Panc1 (cell line): ENCODE measurements around the gene NSUN2. TPM values are rescaled to one million over a fixed set of nuclear protein-coding genes. Genes with fewer than 3 reads are reported as not detected.

Experiments used
- ATAC-seq: fragments of 200-7000 bp; cut with Tn5 transposase; 2 replicates; pipeline ENCODE4 v1.9.1; 2020; ENCODE audit warnings: mild to moderate bottlenecking, moderate library complexity
- BruUV-seq: library from RNA; stranded (reverse); fragments of 400-500 nt; replicated peaks from 2 replicates; lab custom pipeline; 2021; lab: Mats Ljungman, UMichigan
- CTCF ChIA-PET: fragments of 300-600 bp; sonication (Branson Sonifier 250); formaldehyde crosslinking; loops from one replicate; lab custom pipeline; 2022; ENCODE audit warnings: antibody characterized with exemption; lab: Charles Lee
- POLR2A ChIA-PET: fragments of 300-600 bp; sonication (Branson Sonifier 250); formaldehyde crosslinking; loops from one replicate; lab custom pipeline; 2022; ENCODE audit warnings: antibody characterized with exemption; lab: Charles Lee
- DNase-seq: peaks from one replicate; pipeline ENCODE4 v3.0.0-alpha.2; 2010; ENCODE audit warnings: low read depth, low spot score
- H3K27ac ChIP-seq: 2 replicates; pipeline ENCODE4 v1.5.1; 2011; ENCODE audit warnings: mild to moderate bottlenecking, low read length, inconsistent platforms
- H3K27me3 ChIP-seq: fragments of 200-500 bp; sonication (Bioruptor generic); 2 replicates; pipeline ENCODE4 v1.6.0; 2014; ENCODE audit warnings: low read length, inconsistent platforms; ENCODE audit not compliant: control insufficient read depth, insufficient read depth
- H3K36me3 ChIP-seq: fragments of 200-500 bp; sonication (Bioruptor generic); 2 replicates; pipeline ENCODE4 v1.5.1; 2014; ENCODE audit warnings: inconsistent platforms, mild to moderate bottlenecking, low read length, moderate library complexity; ENCODE audit not compliant: control insufficient read depth, insufficient read depth
- H3K4me1 ChIP-seq: 2 replicates; pipeline ENCODE4 v1.5.1; 2011; ENCODE audit warnings: inconsistent platforms, mild to moderate bottlenecking, low read length, moderate library complexity; ENCODE audit not compliant: control insufficient read depth, insufficient read depth
- H3K4me3 ChIP-seq, 2 experiments: 2 replicates each; pipeline ENCODE4 v1.5.1; 2011 to 2012; ENCODE audit warnings: low read depth in 2 of 2, low read length in 2 of 2, mild to moderate bottlenecking in 2 of 2, inconsistent platforms in 1 of 2, moderate library complexity in 1 of 2
- H3K9me3 ChIP-seq: fragments of 200-500 bp; sonication (Bioruptor generic); 2 replicates; pipeline ENCODE4 v1.5.1; 2014; ENCODE audit warnings: low read depth, mild to moderate bottlenecking, inconsistent platforms, low read length, moderate library complexity; ENCODE audit not compliant: control insufficient read depth, insufficient read depth
- CTCF ChIP-seq: fragments of 450-650 bp; IDR thresholded peaks from 2 replicates; pipeline ENCODE4 v1.5.1; 2017; ENCODE audit warnings: mild to moderate bottlenecking
- POLR2AphosphoS5 ChIP-seq: IDR thresholded peaks from 2 replicates; pipeline ENCODE4 v1.6.1; 2012; ENCODE audit warnings: mild to moderate bottlenecking, low read depth, low read length, moderate library complexity
- REST ChIP-seq, 2 experiments: IDR thresholded peaks; 2 replicates each; pipeline ENCODE4 v1.6.1; 2011 to 2012; ENCODE audit warnings: low read depth in 2 of 2, control low read depth in 1 of 2, low read length in 1 of 2, mild to moderate bottlenecking in 1 of 2, moderate library complexity in 1 of 2; ENCODE audit not compliant: insufficient read depth in 1 of 2
- SIN3A ChIP-seq: IDR thresholded peaks from 2 replicates; pipeline ENCODE4 v1.6.1; 2012; ENCODE audit warnings: low read depth, mild to moderate bottlenecking, low read length, moderate library complexity, borderline replicate concordance; ENCODE audit not compliant: insufficient read depth
- TCF7L2 ChIP-seq: IDR thresholded peaks from 2 replicates; pipeline ENCODE4 v1.6.1; 2011; ENCODE audit warnings: mild to moderate bottlenecking, low read depth, low read length, inconsistent platforms
- in situ Hi-C: cut with HindIII; loops from 2 replicates; pipeline ENCODE4 v1.10.0; 2016; ENCODE audit warnings: low sequenced_read_pairs, low pct_unique_long_range_greater_than_20kb
- intact Hi-C: fragments of 100-400 bp; cut with micrococcal nuclease; formaldehyde crosslinking; loops from one replicate; pipeline ENCODE4 v1.10.0; 2022; ENCODE audit not compliant: unreplicated experiment
- total RNA-seq: library from RNA; stranded (reverse); gene quantifications from one replicate; pipeline ENCODE4 v1.2.1, GENCODE V29; 2021; ENCODE audit not compliant: unreplicated experiment

Gene NSUN2
- total RNA-seq, 1 experiment from 2014 or later = 125 TPM

GRCh38 chr5:6592601-6593000, 40.2 kb downstream of the NSUN2 start:
- ATAC-seq = no peak
- POLR2A ChIA-PET = no interaction called here
- intact Hi-C loops (no loop called here), in situ Hi-C loops (no loop called here)
- Histone ChIP-seq H3K4me1 (no peaks in the 10 kb centered on the region), H3K36me3 (no peaks in the 10 kb centered on the region; the same call in 1 of the 2 replicates), H3K27me3 (no peaks in the 10 kb centered on the region), H3K4me3 (no peak overlapping the region), H3K27ac (no peak overlapping the region), H3K9me3 (no peaks in the 10 kb centered on the region)
- CTCF ChIA-PET = interaction anchor here (0.5 kb wide), 1 partner anchor 173 kb away, joined by 3 read pairs; no protein-coding TSS in a partner anchor
- no TSS peak for BruUV-seq
- no peak for TF ChIP-seq SIN3A
- TF ChIP-seq TCF7L2 = no peak
- no peak for TF ChIP-seq POLR2AphosphoS5
- TF ChIP-seq CTCF = no peak
- no peak for DNase-seq

GRCh38 chr5:6591671-6592288, 41.1 kb downstream of the NSUN2 start:
- Histone ChIP-seq H3K4me1 (no peaks in the 10 kb centered on the region), H3K36me3 (no peaks in the 10 kb centered on the region; the same call in 1 of the 2 replicates), H3K27ac (no peak overlapping the region), H3K27me3 (no peaks in the 10 kb centered on the region), H3K4me3 (no peak overlapping the region), H3K9me3 (no peaks in the 10 kb centered on the region)
- POLR2A ChIA-PET = no interaction called here
- no TSS peak for BruUV-seq
- CTCF ChIA-PET = interaction anchor here (0.5 kb wide), 1 partner anchor 174 kb away, joined by 3 read pairs; no protein-coding TSS in a partner anchor
- DNase-seq = no peak
- peak in 1 of 2 experiments; percentile 42; a peak in 1 of 4 replicates for TF ChIP-seq REST (IDR thresholded peaks at IDR 0.05; ENCODE audit: insufficient read depth in 1 of 2, low read depth in 2 of 2, low read length in 1 of 2)
- TF ChIP-seq TCF7L2 = no peak
- intact Hi-C loops (no loop called here), in situ Hi-C loops (no loop called here)
- no peak for ATAC-seq

GRCh38 chr5:6590581-6590980, 42.3 kb downstream of the NSUN2 start:
- ChIA-PET CTCF (interaction anchor here (0.7 kb wide), 1 partner anchor 216 kb away, joined by 5 read pairs; no protein-coding TSS in a partner anchor), POLR2A (no interaction called here)
- DNase-seq (no peak), ATAC-seq (no peak)
- in situ Hi-C loops = no loop called here
- intact Hi-C loops = no loop called here
- no peaks in the 10 kb centered on the region for H3K9me3 ChIP-seq
- TF ChIP-seq TCF7L2 (no peak), CTCF (no peak), REST (IDR thresholded peaks at IDR 0.05; ENCODE audit: insufficient read depth in 1 of 2, low read depth in 2 of 2, low read length in 1 of 2) (no peak), POLR2AphosphoS5 (no peak), SIN3A (no peak)
- no peak overlapping the region for H3K4me3 ChIP-seq
- no peak overlapping the region for H3K27ac ChIP-seq
- BruUV-seq = no TSS peak
- H3K4me1 ChIP-seq = no peaks in the 10 kb centered on the region
- H3K27me3 ChIP-seq = no peaks in the 10 kb centered on the region; the same call in 1 of the 2 replicates
- no peaks in the 10 kb centered on the region for H3K36me3 ChIP-seq
